ENCODE results near the gene KCNN3. TPM values are rescaled to one million over a fixed set of nuclear protein-coding genes. Genes with fewer than 3 reads are reported as not detected.
A peak's percentile ranks its signal among the peaks of the same experiment; 100 is the strongest.

KCNN3 gene
- total and polyA plus RNA-seq, 2 of the 13 experiments (the other 11 are each of a cell fraction or from before 2014, with no cell fraction given): not detected

DNA sequence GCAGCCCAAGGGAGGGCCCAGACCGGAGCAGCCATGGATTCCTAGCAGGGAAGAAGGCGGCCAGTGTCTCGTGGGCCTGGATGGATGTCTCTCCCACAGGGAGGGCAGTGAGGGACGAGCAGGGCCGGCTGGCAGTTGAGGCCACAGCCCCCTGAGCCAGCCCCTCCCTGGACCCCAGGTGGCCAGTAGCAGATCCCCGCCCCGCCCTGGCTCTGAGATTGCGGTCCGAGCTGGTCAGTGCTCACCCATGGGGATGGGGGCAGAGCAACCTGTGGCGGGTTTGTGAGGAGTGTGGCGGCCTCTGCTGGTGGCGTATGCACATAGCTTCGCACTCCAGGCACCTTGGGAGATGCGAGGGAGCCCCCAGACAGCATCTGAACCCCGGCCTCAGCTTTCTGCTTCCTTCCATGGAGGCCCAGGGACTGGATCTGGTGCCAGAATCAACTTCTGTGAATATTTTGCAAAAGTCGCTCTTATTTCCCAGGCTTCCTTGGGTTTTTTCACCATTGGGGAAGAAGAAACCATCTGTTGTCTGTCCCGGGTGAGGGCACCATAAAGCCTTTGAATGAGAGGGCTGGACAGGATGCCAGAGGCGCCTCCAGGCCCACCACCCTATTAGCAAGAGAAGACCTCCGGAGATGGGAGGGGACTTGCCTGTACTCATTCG lies 8.4 kb upstream of the KCNN3 start (continued):
- TF ChIP-seq, protein P1, sequence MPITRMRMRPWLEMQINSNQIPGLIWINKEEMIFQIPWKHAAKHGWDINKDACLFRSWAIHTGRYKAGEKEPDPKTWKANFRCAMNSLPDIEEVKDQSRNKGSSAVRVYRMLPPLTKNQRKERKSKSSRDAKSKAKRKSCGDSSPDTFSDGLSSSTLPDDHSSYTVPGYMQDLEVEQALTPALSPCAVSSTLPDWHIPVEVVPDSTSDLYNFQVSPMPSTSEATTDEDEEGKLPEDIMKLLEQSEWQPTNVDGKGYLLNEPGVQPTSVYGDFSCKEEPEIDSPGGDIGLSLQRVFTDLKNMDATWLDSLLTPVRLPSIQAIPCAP (CRISPR knock-in tag; IDR thresholded peaks at IDR 0.05; ENCODE audit: low read depth): no peak
- TF ChIP-seq ZSCAN20 (CRISPR knock-in tag; IDR thresholded peaks at IDR 0.05; ENCODE audit: borderline replicate concordance) (no peak), ZBTB42 (CRISPR knock-in tag; IDR thresholded peaks at IDR 0.05) (no peak), GTF3A (CRISPR knock-in tag; conservative IDR thresholded peaks at IDR 0.05) (no peak), TCF12 (IDR thresholded peaks at IDR 0.05) (no peak), TCF12 (CRISPR knock-in tag; IDR thresholded peaks at IDR 0.05) (no peak), ZNF598 (CRISPR knock-in tag; IDR thresholded peaks at IDR 0.05; ENCODE audit: borderline replicate concordance) (no peak), FOXP1 (IDR thresholded peaks at IDR 0.05) (no peak), FOXP1 (CRISPR knock-in tag; IDR thresholded peaks at IDR 0.05) (no peak), JUNB (CRISPR knock-in tag; IDR thresholded peaks at IDR 0.05; ENCODE audit: borderline replicate concordance) (no peak), MBNL3 (CRISPR knock-in tag; conservative IDR thresholded peaks at IDR 0.05) (no peak), ZNF383 (CRISPR knock-in tag; IDR thresholded peaks at IDR 0.05; ENCODE audit: borderline replicate concordance) (no peak), SRY (CRISPR knock-in tag; IDR thresholded peaks at IDR 0.05) (no peak), ZNF607 (CRISPR knock-in tag; IDR thresholded peaks at IDR 0.05; ENCODE audit: borderline replicate concordance) (no peak), NR3C1 (CRISPR knock-in tag; IDR thresholded peaks at IDR 0.05) (no peak), ZNF225 (CRISPR knock-in tag; IDR thresholded peaks at IDR 0.05) (no peak)
- TF ChIP-seq, protein P2, sequence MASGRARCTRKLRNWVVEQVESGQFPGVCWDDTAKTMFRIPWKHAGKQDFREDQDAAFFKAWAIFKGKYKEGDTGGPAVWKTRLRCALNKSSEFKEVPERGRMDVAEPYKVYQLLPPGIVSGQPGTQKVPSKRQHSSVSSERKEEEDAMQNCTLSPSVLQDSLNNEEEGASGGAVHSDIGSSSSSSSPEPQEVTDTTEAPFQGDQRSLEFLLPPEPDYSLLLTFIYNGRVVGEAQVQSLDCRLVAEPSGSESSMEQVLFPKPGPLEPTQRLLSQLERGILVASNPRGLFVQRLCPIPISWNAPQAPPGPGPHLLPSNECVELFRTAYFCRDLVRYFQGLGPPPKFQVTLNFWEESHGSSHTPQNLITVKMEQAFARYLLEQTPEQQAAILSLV (CRISPR knock-in tag; IDR thresholded peaks at IDR 0.05; ENCODE audit: borderline replicate concordance): peak; percentile 72; the same call in 1 of the 2 replicates
- TF ChIP-seq, protein P3, sequence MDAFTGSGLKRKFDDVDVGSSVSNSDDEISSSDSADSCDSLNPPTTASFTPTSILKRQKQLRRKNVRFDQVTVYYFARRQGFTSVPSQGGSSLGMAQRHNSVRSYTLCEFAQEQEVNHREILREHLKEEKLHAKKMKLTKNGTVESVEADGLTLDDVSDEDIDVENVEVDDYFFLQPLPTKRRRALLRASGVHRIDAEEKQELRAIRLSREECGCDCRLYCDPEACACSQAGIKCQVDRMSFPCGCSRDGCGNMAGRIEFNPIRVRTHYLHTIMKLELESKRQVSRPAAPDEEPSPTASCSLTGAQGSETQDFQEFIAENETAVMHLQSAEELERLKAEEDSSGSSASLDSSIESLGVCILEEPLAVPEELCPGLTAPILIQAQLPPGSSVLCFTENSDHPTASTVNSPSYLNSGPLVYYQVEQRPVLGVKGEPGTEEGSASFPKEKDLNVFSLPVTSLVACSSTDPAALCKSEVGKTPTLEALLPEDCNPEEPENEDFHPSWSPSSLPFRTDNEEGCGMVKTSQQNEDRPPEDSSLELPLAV (CRISPR knock-in tag; conservative IDR thresholded peaks at IDR 0.05; ENCODE audit: low read depth): no peak
- TF ChIP-seq, protein P4, sequence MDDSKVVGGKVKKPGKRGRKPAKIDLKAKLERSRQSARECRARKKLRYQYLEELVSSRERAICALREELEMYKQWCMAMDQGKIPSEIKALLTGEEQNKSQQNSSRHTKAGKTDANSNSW (CRISPR knock-in tag; IDR thresholded peaks at IDR 0.05; ENCODE audit: borderline replicate concordance): no peak
- TF ChIP-seq, protein P5, sequence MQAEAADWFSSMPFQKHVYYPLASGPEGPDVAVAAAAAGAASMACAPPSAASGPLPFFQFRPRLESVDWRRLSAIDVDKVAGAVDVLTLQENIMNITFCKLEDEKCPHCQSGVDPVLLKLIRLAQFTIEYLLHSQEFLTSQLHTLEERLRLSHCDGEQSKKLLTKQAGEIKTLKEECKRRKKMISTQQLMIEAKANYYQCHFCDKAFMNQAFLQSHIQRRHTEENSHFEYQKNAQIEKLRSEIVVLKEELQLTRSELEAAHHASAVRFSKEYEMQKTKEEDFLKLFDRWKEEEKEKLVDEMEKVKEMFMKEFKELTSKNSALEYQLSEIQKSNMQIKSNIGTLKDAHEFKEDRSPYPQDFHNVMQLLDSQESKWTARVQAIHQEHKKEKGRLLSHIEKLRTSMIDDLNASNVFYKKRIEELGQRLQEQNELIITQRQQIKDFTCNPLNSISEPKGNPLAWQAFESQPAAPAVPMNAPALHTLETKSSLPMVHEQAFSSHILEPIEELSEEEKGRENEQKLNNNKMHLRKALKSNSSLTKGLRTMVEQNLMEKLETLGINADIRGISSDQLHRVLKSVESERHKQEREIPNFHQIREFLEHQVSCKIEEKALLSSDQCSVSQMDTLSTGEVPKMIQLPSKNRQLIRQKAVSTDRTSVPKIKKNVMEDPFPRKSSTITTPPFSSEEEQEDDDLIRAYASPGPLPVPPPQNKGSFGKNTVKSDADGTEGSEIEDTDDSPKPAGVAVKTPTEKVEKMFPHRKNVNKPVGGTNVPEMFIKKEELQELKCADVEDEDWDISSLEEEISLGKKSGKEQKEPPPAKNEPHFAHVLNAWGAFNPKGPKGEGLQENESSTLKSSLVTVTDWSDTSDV (CRISPR knock-in tag; IDR thresholded peaks at IDR 0.05): no peak
- TF ChIP-seq, protein P6, sequence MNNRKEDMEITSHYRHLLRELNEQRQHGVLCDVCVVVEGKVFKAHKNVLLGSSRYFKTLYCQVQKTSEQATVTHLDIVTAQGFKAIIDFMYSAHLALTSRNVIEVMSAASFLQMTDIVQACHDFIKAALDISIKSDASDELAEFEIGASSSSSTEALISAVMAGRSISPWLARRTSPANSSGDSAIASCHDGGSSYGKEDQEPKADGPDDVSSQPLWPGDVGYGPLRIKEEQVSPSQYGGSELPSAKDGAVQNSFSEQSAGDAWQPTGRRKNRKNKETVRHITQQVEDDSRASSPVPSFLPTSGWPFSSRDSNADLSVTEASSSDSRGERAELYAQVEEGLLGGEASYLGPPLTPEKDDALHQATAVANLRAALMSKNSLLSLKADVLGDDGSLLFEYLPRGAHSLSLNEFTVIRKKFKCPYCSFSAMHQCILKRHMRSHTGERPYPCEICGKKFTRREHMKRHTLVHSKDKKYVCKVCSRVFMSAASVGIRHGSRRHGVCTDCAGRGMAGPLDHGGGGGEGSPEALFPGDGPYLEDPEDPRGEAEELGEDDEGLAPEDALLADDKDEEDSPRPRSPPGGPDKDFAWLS (CRISPR knock-in tag; IDR thresholded peaks at IDR 0.05; ENCODE audit: borderline replicate concordance): no peak

All from HepG2 (cell line).